ENCODE results near the gene GTPBP6.

GTPBP6 gene, protein sequence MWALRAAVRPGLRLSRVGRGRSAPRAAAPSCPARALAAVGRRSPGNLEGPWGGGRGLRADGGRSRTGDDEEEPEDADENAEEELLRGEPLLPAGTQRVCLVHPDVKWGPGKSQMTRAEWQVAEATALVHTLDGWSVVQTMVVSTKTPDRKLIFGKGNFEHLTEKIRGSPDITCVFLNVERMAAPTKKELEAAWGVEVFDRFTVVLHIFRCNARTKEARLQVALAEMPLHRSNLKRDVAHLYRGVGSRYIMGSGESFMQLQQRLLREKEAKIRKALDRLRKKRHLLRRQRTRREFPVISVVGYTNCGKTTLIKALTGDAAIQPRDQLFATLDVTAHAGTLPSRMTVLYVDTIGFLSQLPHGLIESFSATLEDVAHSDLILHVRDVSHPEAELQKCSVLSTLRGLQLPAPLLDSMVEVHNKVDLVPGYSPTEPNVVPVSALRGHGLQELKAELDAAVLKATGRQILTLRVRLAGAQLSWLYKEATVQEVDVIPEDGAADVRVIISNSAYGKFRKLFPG

DNA sequence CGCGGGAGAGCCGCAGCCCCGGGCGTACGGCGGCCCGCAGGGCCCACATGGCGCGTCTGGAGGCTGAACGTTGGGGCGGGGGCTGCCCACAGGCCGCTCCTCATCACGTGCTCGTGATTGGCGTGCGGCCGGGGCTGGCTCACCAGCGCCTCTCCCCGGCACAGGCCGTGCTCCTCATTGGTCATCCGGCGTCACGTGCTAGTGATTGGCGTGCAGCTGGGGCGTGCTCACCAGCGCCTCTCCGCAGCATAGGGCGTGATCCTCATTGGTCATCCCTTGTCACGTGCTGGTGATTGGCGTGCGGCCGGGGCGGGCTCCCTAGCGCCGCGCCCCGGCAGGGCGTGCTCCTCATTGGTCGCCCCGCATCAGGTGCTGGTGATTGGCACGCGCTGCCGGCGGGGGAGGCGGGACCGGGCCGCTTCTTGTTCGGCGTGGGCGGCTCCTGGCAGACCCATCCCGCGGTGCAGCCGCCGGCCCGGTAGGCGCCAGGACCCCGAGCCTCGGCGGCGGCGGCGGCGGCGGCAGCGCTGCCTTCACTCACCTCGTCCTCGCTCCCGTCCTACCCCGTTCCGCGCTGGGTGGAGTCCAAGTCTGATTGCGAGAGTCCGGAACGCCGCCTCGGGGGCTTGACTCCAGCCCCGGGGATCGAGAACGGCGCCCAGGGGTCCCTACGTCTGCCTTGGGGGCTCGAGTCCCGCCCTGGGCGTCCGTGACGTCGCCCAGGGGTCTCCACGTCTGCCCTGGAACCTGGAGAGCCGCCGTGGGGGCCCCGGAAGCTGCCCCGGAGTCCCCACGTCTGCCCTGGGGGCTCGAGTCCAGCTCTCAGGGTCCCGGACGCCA is at the start of gene GTPBP6:
TSS of gene GTPBP6 (minus strand) at position 58 of the 840 bp plus-strand sequence. CDS start at position 49, 9 bp downstream.
- DNase-seq = peak; percentile 99 to 100

DNA sequence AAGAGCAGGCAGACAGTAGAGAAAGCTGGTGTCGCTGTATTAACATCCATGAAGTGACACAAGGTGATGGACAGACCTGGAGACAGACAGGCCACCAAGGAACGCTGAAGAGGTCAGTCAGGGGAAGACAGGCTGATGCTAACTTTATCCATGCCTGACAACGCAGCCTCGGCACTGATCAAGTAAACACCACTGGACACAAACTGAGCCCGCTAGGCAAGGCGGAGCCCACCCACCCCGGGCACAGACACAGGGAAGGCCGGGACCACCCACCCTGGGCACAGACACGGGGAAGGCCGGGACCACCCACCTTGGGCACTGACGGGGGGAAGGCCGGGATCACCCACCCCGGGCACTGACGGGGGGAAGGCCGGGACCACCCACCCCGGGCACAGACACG is 49.3 kb upstream of the GTPBP6 start:
- no peak for DNase-seq

DNA sequence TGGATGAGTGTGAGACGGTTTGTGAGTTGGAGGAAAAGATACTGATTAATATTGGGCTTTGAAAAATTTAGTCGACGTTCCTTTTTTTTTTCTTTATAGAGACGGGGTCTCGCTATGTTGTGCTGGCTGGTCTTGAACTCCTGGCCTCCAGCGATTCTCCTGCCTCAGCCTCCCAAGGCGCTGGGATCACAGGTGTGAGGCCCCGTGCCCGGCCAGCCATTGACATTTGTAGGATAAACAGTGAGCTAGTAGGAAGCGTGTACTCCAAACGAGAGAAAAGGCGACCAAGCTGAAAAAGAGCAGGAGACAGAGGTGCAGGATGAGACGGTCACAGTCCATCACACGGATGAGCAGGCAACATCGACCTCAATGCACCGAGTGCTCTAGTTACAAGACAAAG is 48.8 kb upstream of the GTPBP6 start:
- no peak for DNase-seq

DNA sequence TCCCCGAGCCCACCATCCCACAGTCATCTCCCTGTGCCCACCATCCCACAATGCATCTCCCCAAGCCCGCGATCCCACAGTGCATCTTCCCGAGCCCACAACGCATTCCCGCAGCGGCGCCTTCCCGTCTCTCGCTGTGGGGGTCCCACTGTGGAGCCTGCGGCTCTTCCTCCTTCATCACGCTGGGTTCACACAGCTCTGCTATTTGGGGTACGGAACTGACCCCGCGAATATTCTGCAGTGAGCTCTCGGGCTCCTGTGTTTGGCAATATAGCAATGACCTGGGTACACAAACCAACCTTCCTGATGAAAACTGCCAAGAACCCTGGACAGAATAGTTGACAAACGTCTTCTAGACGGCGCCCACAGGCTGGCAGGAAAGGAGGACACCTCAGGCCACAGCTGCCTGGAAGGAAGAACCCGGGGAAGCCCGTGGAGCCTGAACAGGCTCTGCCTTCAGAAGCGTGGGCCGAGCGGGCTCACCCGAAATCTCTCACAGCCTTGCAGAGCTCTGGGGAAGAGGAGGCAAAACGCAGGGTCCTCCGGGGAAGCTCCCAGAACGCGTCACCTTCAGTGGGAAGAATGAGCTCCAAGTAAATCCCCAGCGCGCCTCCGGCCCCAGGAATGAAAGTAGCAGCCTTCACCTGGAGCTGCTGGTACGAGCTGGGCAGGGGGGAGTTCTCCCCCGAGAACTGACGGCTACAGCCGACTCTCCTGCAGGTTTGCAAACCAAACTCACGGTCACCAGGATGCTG is 45.2 kb upstream of the GTPBP6 start:
- DNase-seq = no peak

DNA sequence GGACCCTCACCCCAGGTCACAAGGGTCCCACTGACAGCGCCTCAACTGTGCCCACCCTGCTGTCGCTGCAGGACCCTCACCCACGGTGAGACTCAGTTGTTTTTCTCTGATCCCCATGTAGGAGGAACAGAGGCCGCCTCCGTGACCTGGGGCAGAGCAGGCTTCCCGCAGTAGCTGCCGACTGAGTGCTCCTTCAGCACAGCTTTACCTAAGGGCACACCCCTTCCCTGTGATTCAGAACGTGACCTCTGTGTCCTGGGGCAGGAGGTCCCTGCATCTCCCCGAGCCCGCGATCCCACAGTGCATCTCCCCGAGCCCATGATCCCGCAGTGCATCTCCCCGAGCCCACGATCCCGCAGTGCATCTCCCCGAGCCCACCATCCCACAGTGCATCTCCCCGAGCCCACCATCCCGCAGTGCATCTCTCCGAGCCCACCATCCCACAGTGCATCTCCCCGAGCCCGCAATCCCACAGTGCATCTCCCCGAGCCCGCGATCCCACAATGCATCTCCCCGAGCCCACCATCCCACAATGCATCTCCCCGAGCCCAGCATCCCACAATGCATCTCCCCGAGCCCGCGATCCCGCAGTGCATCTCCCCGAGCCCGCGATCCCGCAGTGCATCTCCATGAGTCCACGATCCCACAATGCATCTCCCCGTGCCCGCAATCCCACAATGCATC is 44.5 kb upstream of the GTPBP6 start:
- no peak for DNase-seq

DNA sequence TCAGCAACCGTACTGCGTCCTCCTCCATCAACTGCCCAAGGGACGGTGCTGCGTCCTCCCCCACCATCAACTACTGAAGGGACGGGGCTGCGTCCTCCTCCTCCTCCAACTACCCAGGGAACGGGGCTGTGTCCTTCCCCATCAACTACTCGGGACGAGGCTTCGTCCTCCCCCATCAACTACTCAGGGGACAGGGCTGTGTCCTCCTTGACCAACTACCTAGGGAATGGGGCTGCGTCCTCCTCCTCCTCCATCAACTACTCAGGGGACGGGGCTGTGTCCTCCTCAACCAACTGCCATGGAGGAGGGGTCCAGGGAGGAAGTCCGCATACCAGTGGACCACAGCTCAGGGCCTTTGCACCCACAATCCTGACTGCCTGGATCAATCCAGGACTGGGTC is 43.8 kb upstream of the GTPBP6 start:
- DNase-seq = no peak

DNA sequence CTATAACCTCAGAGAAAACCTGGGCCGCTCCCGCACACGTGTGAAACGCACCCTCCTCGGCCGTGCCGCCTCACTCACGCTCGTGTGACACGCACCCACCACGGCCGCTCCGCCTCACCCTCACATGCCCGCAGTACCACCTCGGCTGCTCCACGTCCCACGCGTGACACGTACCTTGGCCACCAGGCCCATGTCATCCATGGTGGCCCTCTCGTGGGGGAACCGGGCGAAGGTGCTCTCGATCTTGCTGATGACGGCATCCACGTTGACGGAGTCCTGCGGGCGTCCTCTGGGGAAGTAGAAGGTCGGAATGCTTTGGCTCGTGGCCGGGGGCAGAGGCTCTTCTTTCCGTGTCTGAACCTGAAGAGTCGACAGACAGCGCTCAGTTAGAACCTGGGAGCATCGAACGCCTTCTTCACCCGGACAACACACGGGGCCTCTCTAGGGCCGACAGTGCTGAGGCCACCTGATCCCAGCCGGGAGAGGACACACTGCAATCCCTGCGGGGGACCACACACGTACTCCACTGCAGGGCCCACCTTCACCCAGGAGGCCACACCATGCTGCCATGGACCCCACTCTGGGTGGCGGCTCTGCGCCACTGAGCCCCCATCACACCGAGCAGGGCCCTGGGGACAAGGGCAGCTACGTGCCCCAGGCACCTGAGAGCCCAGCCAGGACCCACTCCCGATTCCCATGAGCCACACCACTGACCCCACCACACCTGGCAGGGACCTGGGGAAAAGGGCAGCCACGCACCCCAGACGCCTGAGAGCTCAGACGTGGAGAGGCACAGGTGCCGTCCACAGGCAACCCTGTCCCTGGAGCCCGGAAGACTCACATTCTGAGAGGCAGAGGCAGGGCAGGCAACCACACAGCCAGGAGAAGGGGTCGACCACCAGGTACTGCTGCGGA is 42.9 kb upstream of the GTPBP6 start:
- no peak for DNase-seq

DNA sequence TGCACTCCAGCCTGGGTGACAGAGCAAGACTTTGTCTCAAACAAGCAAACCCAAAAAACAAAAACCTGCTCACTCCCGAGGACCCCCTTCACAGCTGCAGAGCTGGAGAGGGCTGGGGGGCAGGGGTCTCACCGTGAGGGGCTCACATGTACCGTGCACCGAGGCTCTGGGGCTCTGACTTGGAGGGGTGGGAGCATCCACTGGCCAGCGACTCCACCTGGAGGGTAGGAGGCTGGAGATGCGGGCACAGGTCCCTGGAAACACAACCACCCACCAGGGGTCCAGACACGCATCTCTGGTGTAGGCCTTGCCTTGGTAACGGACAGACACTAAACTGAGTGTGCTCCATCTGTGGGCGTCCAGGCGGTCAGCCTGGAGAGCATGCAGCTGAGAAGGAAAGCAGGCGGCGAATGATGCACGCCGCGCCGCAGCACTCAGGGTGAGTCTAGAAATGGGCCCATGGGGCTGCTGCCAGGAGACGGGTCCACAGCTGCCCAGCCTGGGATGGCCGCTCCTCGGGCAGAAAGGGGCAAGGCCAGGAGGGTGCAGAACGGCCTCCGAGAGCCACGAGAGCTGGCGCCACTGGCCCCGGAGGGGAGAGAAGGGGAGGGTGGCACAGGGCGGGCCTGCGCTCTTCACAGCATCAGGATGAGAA is 42.0 kb upstream of the GTPBP6 start:
- DNase-seq = no peak

DNA sequence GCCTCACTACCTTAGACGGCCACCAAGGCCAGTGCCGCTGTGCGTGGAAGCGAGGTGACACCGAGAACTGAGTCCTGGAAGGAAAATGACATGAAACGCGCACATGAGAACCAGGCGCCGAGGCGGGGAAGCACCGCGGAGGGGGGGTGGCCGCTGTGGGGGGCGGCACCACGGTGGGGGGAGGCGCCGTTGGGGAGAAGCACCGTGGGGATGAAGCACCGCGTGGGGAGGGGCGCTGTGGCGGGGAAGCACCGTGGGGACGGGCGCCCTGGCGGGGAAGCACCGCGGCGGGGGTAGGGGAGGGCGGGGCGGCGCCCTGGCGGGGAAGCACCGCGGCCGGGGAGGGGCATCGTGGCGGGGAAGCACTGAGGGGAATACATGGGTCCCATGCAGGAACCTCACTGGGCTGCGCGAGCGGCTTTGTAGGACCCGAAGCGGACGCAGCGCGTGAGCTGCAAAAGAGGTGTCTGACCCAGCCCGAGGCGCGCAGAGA is 40.1 kb upstream of the GTPBP6 start:
- no peak for DNase-seq

DNA sequence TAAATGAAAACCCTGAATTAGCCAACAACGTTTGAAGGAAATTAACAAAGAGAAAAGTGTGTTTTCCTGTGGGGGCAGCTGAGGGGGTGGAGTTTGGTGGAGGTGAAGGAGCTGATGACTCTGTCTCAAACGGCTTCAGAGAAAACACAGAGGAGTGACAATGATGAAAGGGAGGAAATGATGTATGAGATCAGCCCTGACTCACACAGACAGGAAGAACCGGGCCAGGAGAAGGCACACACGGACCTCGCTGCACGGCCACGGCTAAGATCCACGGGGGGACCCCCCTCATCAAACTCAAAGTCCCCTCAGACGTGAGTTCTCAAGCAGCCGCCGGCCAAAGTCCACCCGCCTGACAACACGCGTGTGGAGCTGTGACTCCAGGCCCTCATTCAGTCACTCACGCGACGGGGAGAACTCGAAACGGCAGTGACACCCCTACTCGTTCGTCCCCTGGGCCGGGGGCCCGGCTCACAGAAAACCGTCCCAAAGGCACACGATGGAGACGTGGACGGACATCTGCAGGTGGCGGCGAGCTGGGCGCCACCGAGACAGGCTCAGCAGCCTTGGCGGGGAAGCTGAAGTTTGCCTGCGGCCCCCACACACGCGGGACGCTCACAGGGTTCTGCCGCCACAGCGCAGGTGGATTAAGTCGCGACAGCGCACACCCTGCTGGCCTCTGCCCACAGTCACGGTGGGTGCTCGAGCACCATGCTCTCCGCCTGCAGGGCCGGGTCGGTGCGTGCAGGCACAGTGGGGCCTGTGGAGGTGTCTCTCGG is 39.3 kb upstream of the GTPBP6 start:
- peak; percentile 35 to 63 for DNase-seq

DNA sequence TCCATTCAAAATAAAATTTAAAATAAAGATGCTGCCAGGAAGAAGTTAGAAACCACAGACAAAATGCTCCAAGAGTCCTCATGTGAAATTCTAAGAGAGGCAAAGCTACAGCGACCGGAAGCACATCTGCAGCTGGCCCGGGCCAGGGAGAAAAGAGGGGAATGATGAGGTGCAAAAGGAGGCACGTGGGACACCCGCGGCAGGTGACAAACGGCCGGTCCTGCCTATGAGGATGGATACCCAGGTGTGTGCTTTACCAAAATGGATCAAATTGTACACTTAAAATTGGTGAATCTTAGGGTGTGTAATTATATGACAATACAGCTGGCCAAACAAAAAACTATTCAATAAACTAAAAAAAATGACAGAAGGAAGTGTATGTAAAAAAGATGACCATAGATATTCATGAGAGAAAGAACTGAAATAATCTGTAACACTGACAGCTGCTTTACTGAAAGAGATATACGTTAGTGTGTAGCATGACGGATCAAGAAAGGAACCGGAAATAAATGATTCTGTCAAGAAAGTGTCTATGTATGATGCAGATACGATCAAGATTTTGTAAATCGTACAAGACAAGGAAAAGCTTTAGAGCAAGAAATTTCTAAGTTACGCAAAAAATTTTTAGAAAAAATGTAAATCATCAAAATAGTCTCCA is 38.6 kb upstream of the GTPBP6 start:
- DNase-seq = no peak

DNA sequence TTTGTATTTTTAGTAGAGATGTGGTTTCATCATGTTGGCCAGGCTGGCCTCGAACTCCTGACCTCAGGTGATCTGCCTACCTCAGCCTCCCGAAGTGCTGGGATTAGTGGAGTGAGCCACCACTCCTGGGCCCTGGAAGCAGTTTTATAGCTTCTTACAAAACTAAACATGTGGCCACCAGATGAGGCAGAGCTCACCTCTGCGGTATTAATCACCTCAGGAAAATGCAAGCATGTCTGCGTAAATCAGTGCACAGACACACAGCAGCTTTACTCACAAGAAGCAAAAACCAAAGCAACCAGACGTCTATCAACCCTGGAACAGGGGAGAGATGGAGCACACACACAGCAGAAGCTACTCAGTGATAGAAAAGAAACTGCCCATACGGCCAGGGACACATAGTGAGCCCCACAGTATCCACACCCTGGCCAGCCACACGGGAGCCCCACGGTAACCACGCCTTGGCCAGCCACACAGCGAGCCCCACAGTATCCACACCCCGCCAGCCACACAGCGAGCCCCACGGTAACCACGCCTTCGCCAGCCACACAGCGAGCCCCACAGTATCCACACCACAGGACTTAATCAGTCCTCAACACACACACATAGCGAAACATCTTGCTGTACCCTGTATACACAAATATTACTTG is 37.9 kb upstream of the GTPBP6 start:
- no peak for DNase-seq

DNA sequence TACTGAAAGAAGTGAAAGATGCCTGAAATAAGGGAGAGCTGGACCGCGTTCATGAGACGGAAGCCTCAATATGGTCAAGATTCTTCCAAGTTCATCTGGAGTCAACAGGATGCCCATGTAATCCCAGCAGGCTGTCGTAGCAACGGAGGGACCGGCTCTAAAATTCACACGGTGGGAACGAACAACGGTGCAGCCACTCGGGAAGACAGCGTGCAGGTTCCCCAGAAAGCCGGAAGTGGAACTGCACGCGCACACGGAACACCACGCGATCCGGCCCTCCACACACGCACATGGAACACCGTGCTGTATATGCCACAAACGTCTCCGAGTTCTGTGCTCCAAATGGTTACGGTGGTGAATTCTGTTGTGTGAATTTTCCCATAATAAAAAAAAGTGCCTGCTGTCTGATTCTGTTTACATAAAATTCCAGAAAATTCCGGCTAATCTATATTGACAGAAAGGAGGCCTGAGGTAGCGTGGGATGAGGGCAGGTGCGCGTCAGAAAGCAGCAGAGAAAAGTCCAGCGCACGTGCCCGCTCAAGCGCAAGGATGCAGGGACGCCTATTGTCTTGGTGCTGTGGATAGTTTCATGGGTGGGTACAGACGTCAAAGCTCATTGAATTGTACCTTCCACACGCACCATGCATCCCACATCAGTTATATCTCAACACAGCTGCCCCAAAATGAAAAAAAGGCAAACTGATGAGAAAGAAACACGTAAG is 36.9 kb upstream of the GTPBP6 start:
- no peak for DNase-seq

DNA sequence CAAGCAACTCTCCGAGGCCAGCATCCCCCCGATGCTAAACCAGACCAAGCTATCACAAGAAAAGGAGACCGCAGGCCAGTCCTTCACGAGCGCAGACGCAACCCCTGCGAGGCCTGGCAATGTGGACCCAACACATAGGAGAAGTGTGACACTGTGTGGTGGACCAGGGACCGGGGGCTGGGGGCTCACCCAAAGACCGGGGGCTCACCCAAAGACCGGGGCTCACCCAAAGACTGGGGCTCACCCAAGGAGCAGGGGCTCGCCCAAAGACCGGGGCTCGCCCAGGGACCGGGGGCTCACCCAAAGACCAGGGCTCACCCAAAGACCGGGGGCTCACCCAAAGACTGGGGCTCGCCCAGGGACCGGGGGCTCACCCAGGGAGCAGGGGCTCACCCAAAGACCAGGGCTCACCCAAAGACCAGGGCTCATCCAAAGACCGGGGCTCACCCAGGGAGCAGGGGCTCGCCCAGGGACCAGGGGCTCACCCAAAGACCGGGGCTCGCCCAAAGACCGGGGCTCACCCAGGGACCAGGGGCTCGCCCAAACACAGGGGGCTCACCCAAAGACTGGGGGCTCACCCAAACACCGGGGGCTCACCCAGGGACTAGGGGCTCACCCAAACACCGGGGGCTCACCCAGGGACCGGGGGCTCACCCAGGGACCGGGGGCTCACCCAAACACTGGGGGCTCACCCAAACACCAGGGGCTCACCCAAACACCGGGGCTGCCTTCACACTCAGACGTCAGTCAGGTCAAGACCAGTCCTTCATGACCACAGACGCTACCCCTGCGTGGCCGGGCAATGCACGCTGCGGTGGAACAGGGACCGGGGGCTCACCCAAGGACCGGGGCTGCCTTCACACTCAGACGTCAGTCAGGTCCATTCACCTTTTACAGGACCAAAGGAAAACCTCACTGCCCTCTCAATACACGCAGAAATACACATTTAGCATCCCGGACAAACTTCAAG is 35.3 kb upstream of the GTPBP6 start:
- DNase-seq = no peak

DNA sequence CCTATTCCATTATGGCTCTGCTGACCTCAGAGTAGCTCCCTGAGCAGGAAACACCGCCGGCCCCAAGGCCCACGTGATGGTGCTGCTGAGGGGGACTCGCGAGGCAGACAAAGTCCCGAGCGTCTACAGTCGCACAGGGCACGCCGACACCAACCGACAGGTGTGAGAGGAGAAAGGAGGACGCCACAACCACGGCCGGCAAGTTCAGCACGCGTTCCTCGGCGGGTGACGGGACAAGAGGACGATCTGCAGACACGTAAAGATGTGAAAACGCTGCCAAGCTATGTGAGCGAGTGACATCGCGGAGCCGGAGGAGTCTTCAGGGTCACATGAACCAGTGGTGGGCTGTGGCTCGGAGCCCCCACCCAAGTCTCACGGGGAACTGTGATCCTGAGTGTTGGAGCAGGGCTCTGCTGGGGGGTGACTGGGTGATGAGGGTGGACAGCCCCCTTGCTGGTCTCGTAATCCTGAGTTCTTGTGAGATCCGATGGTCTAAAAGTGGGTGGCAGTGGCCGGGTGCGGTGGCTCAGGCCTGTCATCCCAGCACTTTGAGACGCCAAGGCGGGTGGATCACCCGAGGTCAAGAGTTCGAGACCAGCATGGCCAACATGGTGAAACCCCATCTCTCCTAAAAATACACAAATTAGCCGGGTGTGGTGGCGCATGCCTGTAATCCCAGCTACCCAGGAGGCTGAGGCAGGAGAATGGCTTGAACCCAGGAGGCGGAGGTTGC is 34.2 kb upstream of the GTPBP6 start:
- DNase-seq = no peak

DNA sequence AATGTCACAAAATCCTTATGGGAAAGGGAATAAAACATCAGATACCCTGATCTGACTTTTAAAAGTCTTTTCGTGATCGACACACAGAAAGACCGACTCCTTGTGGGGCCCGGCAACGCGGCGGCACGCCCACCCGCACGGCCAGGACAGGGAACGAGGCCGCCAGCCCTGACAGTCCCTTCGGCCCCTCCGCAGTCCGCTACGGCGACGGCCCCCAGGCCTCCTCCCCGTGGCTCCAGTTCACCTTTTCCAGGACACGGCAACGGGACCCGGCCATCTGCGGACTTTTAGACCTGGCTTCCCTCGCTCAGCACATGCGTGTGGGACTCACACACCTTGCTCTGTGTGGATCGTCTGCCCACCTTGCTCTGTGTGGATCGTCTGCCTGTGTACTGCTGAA is 33.6 kb upstream of the GTPBP6 start:
- no peak for DNase-seq
